Embryonic facial prominence (tissue), 1 donor: ENCODE measurements around the gene OR1L6.

Source experiments
- DNase-seq: peaks from one replicate; pipeline ENCODE4 v3.0.0-alpha.2; 2016; ENCODE audit errors: extremely low spot score

The OR1L6 gene, protein sequence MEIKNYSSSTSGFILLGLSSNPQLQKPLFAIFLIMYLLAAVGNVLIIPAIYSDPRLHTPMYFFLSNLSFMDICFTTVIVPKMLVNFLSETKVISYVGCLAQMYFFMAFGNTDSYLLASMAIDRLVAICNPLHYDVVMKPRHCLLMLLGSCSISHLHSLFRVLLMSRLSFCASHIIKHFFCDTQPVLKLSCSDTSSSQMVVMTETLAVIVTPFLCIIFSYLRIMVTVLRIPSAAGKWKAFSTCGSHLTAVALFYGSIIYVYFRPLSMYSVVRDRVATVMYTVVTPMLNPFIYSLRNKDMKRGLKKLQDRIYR

DNA sequence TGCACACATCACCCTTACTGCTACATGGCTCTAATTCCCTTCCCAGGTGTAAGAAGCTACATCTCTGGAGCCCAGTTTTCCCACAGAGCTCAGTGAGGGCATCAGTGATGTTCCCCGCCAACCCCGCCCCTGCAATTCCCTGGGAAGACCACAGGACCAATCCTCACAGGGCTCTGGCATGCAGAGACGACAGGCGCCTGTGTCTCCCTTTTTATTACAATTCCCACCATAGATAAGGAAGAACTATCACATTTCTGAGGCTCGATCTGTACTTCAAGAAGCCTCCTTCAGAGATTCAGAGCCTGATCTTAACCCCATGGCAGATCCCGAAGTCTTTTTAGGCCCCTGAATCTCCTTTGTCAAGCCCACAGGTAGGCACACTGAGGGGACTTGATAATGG lies at the start of gene OR1L6:
Gene OR1L6, plus strand, starts transcription at position 301 of the 400 bp plus-strand sequence. CDS start 7,545 bp downstream, outside the sequence.
- no peak for DNase-seq

DNA sequence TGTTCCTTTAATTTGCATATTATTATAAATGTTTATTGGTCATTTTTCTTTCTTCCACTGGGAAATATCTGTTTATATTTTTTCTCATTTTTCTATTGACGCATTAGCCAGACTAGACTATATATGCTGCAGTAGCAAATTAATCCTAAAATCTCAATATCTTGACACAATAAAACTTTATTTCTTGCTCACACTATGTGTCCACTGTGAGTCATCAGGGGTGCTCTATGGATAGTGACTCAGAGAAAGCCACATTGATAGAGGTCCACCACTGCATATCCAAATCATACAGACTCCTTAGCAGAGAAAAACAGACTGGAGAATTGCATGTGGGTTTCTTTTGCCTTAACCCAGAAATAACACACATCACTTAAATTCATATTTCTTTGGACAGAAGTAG lies 46.4 kb upstream of the OR1L6 start:
- no peak for DNase-seq

GRCh38 chr9:122718038-122718437 lies 24.1 kb upstream of the OR1L6 start:
- DNase-seq, result no peak

GRCh38 chr9:122719218-122719617 lies 22.9 kb upstream of the OR1L6 start:
- DNase-seq, result no peak

GRCh38 chr9:122723690-122724089 lies 18.4 kb upstream of the OR1L6 start, which contains the start of gene OR1L4:
Gene OR1L4, plus strand, starts transcription at chr9:122723990. Its CDS starts 0 bp downstream, at chr9:122723990.
- no peak for DNase-seq

- no peak for DNase-seq
These were observed 12.7 kb downstream of the OR1L6 start for GRCh38 chr9:122754825-122755224.

- DNase-seq, result no peak
These were observed 25.7 kb downstream of the OR1L6 start for GRCh38 chr9:122767817-122768216.

- no peak for DNase-seq
These were observed 34.9 kb downstream of the OR1L6 start for GRCh38 chr9:122777052-122777451.

DNA sequence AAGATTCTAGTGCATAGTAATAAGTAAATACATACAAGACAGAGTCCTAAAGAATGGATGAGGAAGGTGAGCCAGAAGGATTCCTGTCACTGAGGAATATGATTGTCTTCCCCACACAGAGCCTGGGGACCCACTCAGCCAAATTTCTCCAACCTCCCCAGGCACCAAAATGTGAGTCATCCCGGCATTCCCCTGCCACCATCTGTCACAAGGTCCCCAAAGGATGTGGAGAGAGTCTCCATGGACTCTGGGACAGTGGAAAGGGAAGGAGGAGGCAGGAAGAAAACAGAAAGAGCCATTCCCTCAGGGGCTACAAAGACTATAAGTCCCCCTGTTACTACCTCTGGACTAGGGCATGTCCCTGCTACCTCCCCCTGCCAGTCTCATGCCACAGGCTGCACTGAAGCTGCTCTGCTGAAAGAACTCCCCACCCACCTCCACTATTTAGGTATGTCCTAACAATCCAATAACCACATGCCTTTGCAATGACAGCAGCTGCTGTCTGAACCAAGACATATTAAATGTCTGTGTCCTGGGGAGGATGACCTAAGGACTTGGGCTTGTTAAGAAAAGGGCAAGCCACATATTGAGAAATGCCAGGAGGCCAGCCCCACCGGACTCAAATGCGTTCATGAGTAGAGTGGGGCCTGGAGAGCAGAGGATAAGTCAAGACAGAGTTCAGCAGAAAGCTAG lies 36.0 kb downstream of the OR1L6 start:
- DNase-seq, result no peak

GRCh38 chr9:122779181-122779580 lies 37.1 kb downstream of the OR1L6 start:
- DNase-seq, result no peak

DNA sequence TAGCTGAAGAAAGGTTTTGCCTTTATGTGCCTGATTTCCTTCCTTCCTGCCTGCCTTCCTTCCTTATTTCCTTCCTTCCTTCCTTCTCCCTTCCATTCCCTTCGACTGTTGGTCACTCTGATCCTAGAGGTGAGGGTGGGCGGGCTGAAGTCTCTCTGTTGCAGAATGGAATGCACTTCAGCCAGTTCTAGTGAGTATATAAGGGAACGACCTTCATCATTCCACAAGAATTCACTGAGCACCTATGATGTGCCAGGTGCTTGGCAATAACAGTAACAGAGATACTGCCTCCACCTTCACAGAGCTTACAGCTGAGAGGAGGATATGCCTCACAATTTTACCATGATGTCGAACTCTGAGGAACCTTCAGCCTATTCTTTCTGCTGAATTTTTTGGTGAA lies 37.9 kb downstream of the OR1L6 start:
- DNase-seq, result no peak

DNA sequence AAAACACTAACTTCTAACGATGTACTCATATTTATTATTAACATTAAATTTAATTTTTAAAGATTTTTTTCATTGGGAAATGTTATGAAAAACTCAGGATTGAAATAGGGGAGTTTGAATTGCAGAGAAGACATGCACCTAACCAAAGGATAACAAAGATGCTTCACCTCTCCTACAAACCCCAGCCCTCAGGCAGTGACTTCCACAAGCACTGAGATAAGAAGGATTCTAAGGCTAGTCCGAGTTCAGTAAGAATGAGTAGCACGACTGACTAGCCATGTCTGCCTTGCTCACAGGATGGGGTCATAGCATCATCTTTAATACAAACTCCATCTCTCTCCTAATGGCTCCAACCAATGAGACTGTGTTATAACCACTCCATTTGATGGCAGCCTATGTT lies 39.6 kb downstream of the OR1L6 start:
- DNase-seq, result no peak

GRCh38 chr9:122785269-122785668 lies 43.2 kb downstream of the OR1L6 start:
- DNase-seq, result no peak

GRCh38 chr9:122786338-122786737 lies 44.2 kb downstream of the OR1L6 start:
- DNase-seq, result no peak

- DNase-seq, result no peak
These were observed 46.7 kb downstream of the OR1L6 start, which contains the start of gene OR5C1 for GRCh38 chr9:122788831-122789230. Gene OR5C1, plus strand, starts transcription at chr9:122788933. Its CDS starts 0 bp downstream, at chr9:122788933.

GRCh38 chr9:122789256-122790046 lies 47.3 kb downstream of the OR1L6 start:
- no peak for DNase-seq

- DNase-seq, result no peak
These were observed 50.0 kb downstream of the OR1L6 start for GRCh38 chr9:122791872-122792669.

GRCh38 chr9:122797316-122798063 lies 55.4 kb downstream of the OR1L6 start:
- no peak for DNase-seq
